HepG2 (cell line): ENCODE results near the gene SPATA13. TPM values are rescaled to one million over a fixed set of nuclear protein-coding genes. Genes with fewer than 3 reads are reported as not detected.

Source experiments
- CBX2 ChIP-seq, 2 experiments: fragments of 200-600 bp in 1 of 2; sonication (generic); formaldehyde crosslinking in 1 of 2; IDR thresholded peaks; 2 replicates each; pipeline versions ENCODE4 v1.7.0 to v1.8.1; 2018 to 2022; ENCODE audit warnings: low read depth in 2 of 2, low read length in 1 of 2, mild to moderate bottlenecking in 1 of 2, missing genetic modification reagents in 1 of 2
- GRHL1 ChIP-seq: sonication (generic); formaldehyde crosslinking; conservative IDR thresholded peaks from 2 replicates; pipeline ENCODE4 v1.8.0; 2022; ENCODE audit warnings: missing genetic modification reagents
- HNF1A ChIP-seq, 2 experiments: sonication (generic) in 1 of 2; formaldehyde crosslinking in 1 of 2; IDR thresholded peaks; 2 replicates each; pipeline versions ENCODE4 v1.4.0 to v1.6.1; 2016 to 2020; ENCODE audit warnings: borderline replicate concordance in 1 of 2, low read depth in 1 of 2, mild to moderate bottlenecking in 1 of 2, missing genetic modification reagents in 1 of 2
- HNF4G ChIP-seq, 2 experiments: sonication (generic) in 1 of 2; formaldehyde crosslinking in 1 of 2; IDR thresholded peaks; 2 replicates each; pipeline versions ENCODE4 v1.4.0 to v1.6.1; 2011 to 2020; ENCODE audit warnings: borderline replicate concordance in 2 of 2, low read depth in 2 of 2, mild to moderate bottlenecking in 2 of 2, low read length in 1 of 2, missing genetic modification reagents in 1 of 2, moderate library complexity in 1 of 2
- LCORL ChIP-seq, 2 experiments: fragments of 450-650 bp in 1 of 2; sonication (generic) in 1 of 2; formaldehyde crosslinking in 1 of 2; IDR thresholded peaks; 2 replicates each; pipeline versions ENCODE4 v1.5.0 to v1.6.1; 2017 to 2020; ENCODE audit warnings: antibody characterized with exemption in 1 of 2, missing genetic modification reagents in 1 of 2
- MZF1 ChIP-seq: sonication (generic); formaldehyde crosslinking; IDR thresholded peaks from 2 replicates; pipeline ENCODE4 v1.8.1; 2023; ENCODE audit warnings: mild to moderate bottlenecking, missing genetic modification reagents, borderline replicate concordance
- PAX8 ChIP-seq: sonication (generic); formaldehyde crosslinking; IDR thresholded peaks from 2 replicates; pipeline ENCODE4 v1.8.0; 2022; ENCODE audit warnings: mild to moderate bottlenecking, missing genetic modification reagents, borderline replicate concordance
- PCBP2 ChIP-seq: fragments of 200-400 bp; formaldehyde crosslinking; optimal IDR thresholded peaks from 2 replicates; pipeline ENCODE3; 2018; ENCODE audit warnings: low read length, low read depth; ENCODE audit not compliant: poor library complexity, severe bottlenecking
- REXO4 ChIP-seq: sonication (generic); formaldehyde crosslinking; IDR thresholded peaks from 2 replicates; pipeline ENCODE4 v1.8.0; 2022; ENCODE audit warnings: missing genetic modification reagents, mild to moderate bottlenecking, borderline replicate concordance
- ZBTB7A ChIP-seq: sonication (generic); formaldehyde crosslinking; IDR thresholded peaks from 2 replicates; pipeline ENCODE4 v1.8.0; 2022; ENCODE audit warnings: mild to moderate bottlenecking, missing genetic modification reagents
- ZNF333 ChIP-seq: sonication (generic); formaldehyde crosslinking; IDR thresholded peaks from 2 replicates; pipeline ENCODE4 v1.4.0; 2020; ENCODE audit warnings: mild to moderate bottlenecking, missing genetic modification reagents, borderline replicate concordance
- ZNF512 ChIP-seq: sonication (generic); formaldehyde crosslinking; IDR thresholded peaks from 2 replicates; pipeline ENCODE4 v1.4.0; 2020; ENCODE audit warnings: mild to moderate bottlenecking, missing genetic modification reagents
- ZNF615 ChIP-seq: sonication (generic); formaldehyde crosslinking; IDR thresholded peaks from 2 replicates; pipeline ENCODE4 v1.5.0; 2020; ENCODE audit warnings: mild to moderate bottlenecking, missing genetic modification reagents, borderline replicate concordance
- ZNF724P ChIP-seq: sonication (generic); formaldehyde crosslinking; IDR thresholded peaks from 2 replicates; pipeline ENCODE4 v1.8.0; 2022; ENCODE audit warnings: missing genetic modification reagents, borderline replicate concordance
- ZNF776 ChIP-seq: sonication (generic); formaldehyde crosslinking; IDR thresholded peaks from 2 replicates; pipeline ENCODE4 v1.4.0; 2020; ENCODE audit warnings: mild to moderate bottlenecking, missing genetic modification reagents
- ZNF788 ChIP-seq: sonication (generic); formaldehyde crosslinking; IDR thresholded peaks from 2 replicates; pipeline ENCODE4 v1.5.0; 2020; ENCODE audit warnings: mild to moderate bottlenecking, missing genetic modification reagents, borderline replicate concordance
- ZNF839 ChIP-seq: sonication (generic); formaldehyde crosslinking; IDR thresholded peaks from 2 replicates; pipeline ENCODE4 v1.4.0; 2020; ENCODE audit warnings: missing genetic modification reagents, mild to moderate bottlenecking, borderline replicate concordance
- ZNF891 ChIP-seq: sonication (generic); formaldehyde crosslinking; IDR thresholded peaks from 2 replicates; pipeline ENCODE4 v1.5.0; 2020; ENCODE audit warnings: mild to moderate bottlenecking, missing genetic modification reagents
- polyA plus RNA-seq, 8 experiments: library from polyadenylated mRNA; depleted of rRNA in 3 of 8; stranded (reverse) in 7 of 8; unstranded in 1 of 8; fragments of >200 nt; fragmentation: Illumina TruSeq in 4 of 8; extraction: Trizol in 4 of 8; gene quantifications; 2 replicates each; pipeline versions ENCODE4 v1.2.1 to v1.2.3, GENCODE V29; 2011 to 2016; ENCODE audit warnings: low read depth in 4 of 8, missing spikeins in 1 of 8, mixed read lengths in 1 of 8; ENCODE audit not compliant: insufficient read depth in 1 of 8
- total RNA-seq, 5 experiments: library from RNA; depleted of rRNA; stranded (reverse); fragments of >200 nt; fragmentation: Illumina TruSeq; extraction: Trizol; gene quantifications; 2 replicates each; pipeline ENCODE4 v1.2.3, GENCODE V29; 2016; ENCODE audit warnings: low read depth in 1 of 5

SPATA13 gene
- total and polyA plus RNA-seq, 2 of the 13 experiments (the other 11 are each of a cell fraction or from before 2014, with no cell fraction given), result 11.3 to 14.2 TPM

- TF ChIP-seq HNF1A (IDR thresholded peaks at IDR 0.05; ENCODE audit: low read depth), result no peak
- TF ChIP-seq HNF1A (CRISPR knock-in tag; IDR thresholded peaks at IDR 0.05; ENCODE audit: borderline replicate concordance), result no peak
- no peak for TF ChIP-seq MZF1 (CRISPR knock-in tag)
- TF ChIP-seq ZNF615 (CRISPR knock-in tag), result no peak
- TF ChIP-seq ZNF512 (CRISPR knock-in tag), result no peak
- TF ChIP-seq ZNF776 (CRISPR knock-in tag), result no peak
- TF ChIP-seq PCBP2, result no peak
- peak; percentile 80; the same call in 1 of the 2 replicates for TF ChIP-seq ZBTB7A
- no peak for TF ChIP-seq CBX2 (IDR thresholded peaks at IDR 0.05; ENCODE audit: low read depth, low read length)
- TF ChIP-seq CBX2 (CRISPR knock-in tag; IDR thresholded peaks at IDR 0.05; ENCODE audit: low read depth), result no peak
- TF ChIP-seq REXO4 (CRISPR knock-in tag), result no peak
- no peak for TF ChIP-seq HNF4G (IDR thresholded peaks at IDR 0.05; ENCODE audit: borderline replicate concordance, low read depth, low read length)
- peak; percentile 24; the same call in 1 of the 2 replicates for TF ChIP-seq HNF4G (CRISPR knock-in tag; IDR thresholded peaks at IDR 0.05; ENCODE audit: borderline replicate concordance, low read depth)
- TF ChIP-seq PAX8, result no peak
- TF ChIP-seq ZNF788 (CRISPR knock-in tag), result peak; percentile 83; the same call in 1 of the 2 replicates
- TF ChIP-seq ZNF333 (CRISPR knock-in tag), result no peak
- peak; percentile 66; the same call in 1 of the 2 replicates for TF ChIP-seq ZNF724P (CRISPR knock-in tag)
- TF ChIP-seq ZNF839 (CRISPR knock-in tag), result no peak
- no peak for TF ChIP-seq GRHL1
- TF ChIP-seq ZNF891 (CRISPR knock-in tag), result peak; percentile 64; the same call in 1 of the 2 replicates
- no peak for TF ChIP-seq LCORL (IDR thresholded peaks at IDR 0.05)
- peak; percentile 94 for TF ChIP-seq LCORL (CRISPR knock-in tag; IDR thresholded peaks at IDR 0.05)
Measured at GRCh38 chr13:24271601-24272451, 111.3 kb downstream of the SPATA13 start (continued).
